ENCODE data around the gene NDUFS8. TPM values are rescaled to one million over a fixed set of nuclear protein-coding genes. Genes with fewer than 3 reads are reported as not detected.

Gene NDUFS8
- total RNA-seq, 3 donors from 2014 or later: 157 to 173 (median 159) TPM

GRCh38 chr11:68042219-68043028, 11.9 kb downstream of the NDUFS8 start:
- DNase-seq: no peak
- ATAC-seq: no peak
- Mint-ChIP-seq H3K9me3 (no peaks in the 10 kb centered on the region), H3K4me1 (ENCODE audit: low read depth) (peaks cover 12% of the 10 kb centered on the region), H3K4me3 (no peak overlapping the region), H3K36me3 (ENCODE audit: insufficient read depth) (no peaks in the 10 kb centered on the region), H3K27me3 (ENCODE audit: low read depth) (no peaks in the 10 kb centered on the region)

GRCh38 chr11:68043029-68043348, 12.5 kb downstream of the NDUFS8 start:
- no peaks in the 10 kb centered on the region for H3K27me3 Mint-ChIP-seq (ENCODE audit: low read depth)
- ATAC-seq: no peak
- no peaks in the 10 kb centered on the region for H3K9me3 Mint-ChIP-seq
- H3K4me3 Mint-ChIP-seq: no peak overlapping the region
- H3K4me1 Mint-ChIP-seq (ENCODE audit: low read depth): peaks cover 9% of the 10 kb centered on the region
- no peak for DNase-seq
- H3K36me3 Mint-ChIP-seq (ENCODE audit: insufficient read depth): no peaks in the 10 kb centered on the region

- Mint-ChIP-seq H3K4me3 (no peak overlapping the region), H3K27me3 (ENCODE audit: low read depth) (no peaks in the 10 kb centered on the region), H3K36me3 (ENCODE audit: insufficient read depth) (no peaks in the 10 kb centered on the region), H3K9me3 (no peaks in the 10 kb centered on the region), H3K4me1 (ENCODE audit: low read depth) (peaks cover 9% of the 10 kb centered on the region)
- ATAC-seq (no peak), DNase-seq (no peak)
These were observed 13.1 kb downstream of the NDUFS8 start for GRCh38 chr11:68043349-68044144.

- Mint-ChIP-seq H3K4me1 (ENCODE audit: low read depth) (peaks cover 9% of the 10 kb centered on the region), H3K27me3 (ENCODE audit: low read depth) (no peaks in the 10 kb centered on the region)
- no peak for ATAC-seq
These were observed 13.8 kb downstream of the NDUFS8 start for GRCh38 chr11:68044145-68044813.

GRCh38 chr11:68044898-68045351, 14.4 kb downstream of the NDUFS8 start:
- ATAC-seq: no peak
- H3K27me3 Mint-ChIP-seq (ENCODE audit: low read depth): no peaks in the 10 kb centered on the region
- peaks cover 6% of the 10 kb centered on the region for H3K4me1 Mint-ChIP-seq (ENCODE audit: low read depth)
- H3K4me3 Mint-ChIP-seq: no peak overlapping the region
- peaks cover 7% of the 10 kb centered on the region for H3K36me3 Mint-ChIP-seq (ENCODE audit: insufficient read depth)
- H3K9me3 Mint-ChIP-seq: no peaks in the 10 kb centered on the region
- no peak for DNase-seq

More at GRCh38 chr11:68044145-68044813, 13.8 kb downstream of the NDUFS8 start:
- Mint-ChIP-seq H3K36me3 (ENCODE audit: insufficient read depth) (peaks cover 7% of the 10 kb centered on the region), H3K4me3 (no peak overlapping the region), H3K9me3 (no peaks in the 10 kb centered on the region)
- no peak for DNase-seq

GRCh38 chr11:68047437-68048290, 17.2 kb downstream of the NDUFS8 start:
- H3K9me3 Mint-ChIP-seq: no peaks in the 10 kb centered on the region
- H3K4me1 Mint-ChIP-seq (ENCODE audit: low read depth): no peaks in the 10 kb centered on the region
- no peak overlapping the region for H3K4me3 Mint-ChIP-seq
- ATAC-seq (no peak), DNase-seq (no peak)
- H3K27me3 Mint-ChIP-seq (ENCODE audit: low read depth): no peaks in the 10 kb centered on the region
- peaks cover 17% of the 10 kb centered on the region for H3K36me3 Mint-ChIP-seq (ENCODE audit: insufficient read depth)

GRCh38 chr11:68048681-68049508, 18.4 kb downstream of the NDUFS8 start:
- H3K9me3 Mint-ChIP-seq: no peaks in the 10 kb centered on the region
- no peaks in the 10 kb centered on the region for H3K27me3 Mint-ChIP-seq (ENCODE audit: low read depth)
- DNase-seq: no peak
- peaks cover 17% of the 10 kb centered on the region for H3K36me3 Mint-ChIP-seq (ENCODE audit: insufficient read depth)
- no peak overlapping the region for H3K4me3 Mint-ChIP-seq
- no peaks in the 10 kb centered on the region for H3K4me1 Mint-ChIP-seq (ENCODE audit: low read depth)
- no peak for ATAC-seq

- Mint-ChIP-seq H3K4me1 (ENCODE audit: low read depth) (no peaks in the 10 kb centered on the region), H3K36me3 (ENCODE audit: insufficient read depth) (peaks cover 17% of the 10 kb centered on the region), H3K9me3 (no peaks in the 10 kb centered on the region), H3K4me3 (no peak overlapping the region), H3K27me3 (ENCODE audit: low read depth) (no peaks in the 10 kb centered on the region)
- ATAC-seq: no peak
- no peak for DNase-seq
These were observed 19.3 kb downstream of the NDUFS8 start for GRCh38 chr11:68049509-68050370.

GRCh38 chr11:68050371-68050841, 19.9 kb downstream of the NDUFS8 start:
- Mint-ChIP-seq H3K4me1 (ENCODE audit: low read depth) (no peaks in the 10 kb centered on the region), H3K4me3 (no peak overlapping the region), H3K9me3 (no peaks in the 10 kb centered on the region), H3K36me3 (ENCODE audit: insufficient read depth) (peaks cover 17% of the 10 kb centered on the region), H3K27me3 (ENCODE audit: low read depth) (no peaks in the 10 kb centered on the region)
- DNase-seq (no peak), ATAC-seq (no peak)

GRCh38 chr11:68051191-68052136, 21.0 kb downstream of the NDUFS8 start:
- DNase-seq (no peak), ATAC-seq (no peak)
- H3K9me3 Mint-ChIP-seq: no peaks in the 10 kb centered on the region
- peaks cover 17% of the 10 kb centered on the region for H3K36me3 Mint-ChIP-seq (ENCODE audit: insufficient read depth)
- H3K27me3 Mint-ChIP-seq (ENCODE audit: low read depth): no peaks in the 10 kb centered on the region
- H3K4me3 Mint-ChIP-seq: no peak overlapping the region
- H3K4me1 Mint-ChIP-seq (ENCODE audit: low read depth): no peaks in the 10 kb centered on the region

GRCh38 chr11:68052137-68052873, 21.8 kb downstream of the NDUFS8 start:
- H3K27me3 Mint-ChIP-seq (ENCODE audit: low read depth): no peaks in the 10 kb centered on the region
- no peak overlapping the region for H3K4me3 Mint-ChIP-seq
- DNase-seq: no peak
- no peaks in the 10 kb centered on the region for H3K4me1 Mint-ChIP-seq (ENCODE audit: low read depth)
- H3K9me3 Mint-ChIP-seq: no peaks in the 10 kb centered on the region
- no peak for ATAC-seq
- H3K36me3 Mint-ChIP-seq (ENCODE audit: insufficient read depth): peaks cover 17% of the 10 kb centered on the region
